ENCODE measurements around the gene MEIS1.

- TF ChIP-seq CTCF (conservative IDR thresholded peaks at IDR 0.05) (no peak), EZH2 (IDR thresholded peaks at IDR 0.05; ENCODE audit: low read depth) (no peak)
These were observed 37.4 kb downstream of the MEIS1 start for GRCh38 chr2:66472225-66472843.
